NCI-H1694 (cell line): Measurements from ENCODE around the gene NCK1.

Source experiments
- DNase-seq: peaks from one replicate; lab custom pipeline; 2025; lab: John Stamatoyannopoulos, UW

NCK1 gene

DNA sequence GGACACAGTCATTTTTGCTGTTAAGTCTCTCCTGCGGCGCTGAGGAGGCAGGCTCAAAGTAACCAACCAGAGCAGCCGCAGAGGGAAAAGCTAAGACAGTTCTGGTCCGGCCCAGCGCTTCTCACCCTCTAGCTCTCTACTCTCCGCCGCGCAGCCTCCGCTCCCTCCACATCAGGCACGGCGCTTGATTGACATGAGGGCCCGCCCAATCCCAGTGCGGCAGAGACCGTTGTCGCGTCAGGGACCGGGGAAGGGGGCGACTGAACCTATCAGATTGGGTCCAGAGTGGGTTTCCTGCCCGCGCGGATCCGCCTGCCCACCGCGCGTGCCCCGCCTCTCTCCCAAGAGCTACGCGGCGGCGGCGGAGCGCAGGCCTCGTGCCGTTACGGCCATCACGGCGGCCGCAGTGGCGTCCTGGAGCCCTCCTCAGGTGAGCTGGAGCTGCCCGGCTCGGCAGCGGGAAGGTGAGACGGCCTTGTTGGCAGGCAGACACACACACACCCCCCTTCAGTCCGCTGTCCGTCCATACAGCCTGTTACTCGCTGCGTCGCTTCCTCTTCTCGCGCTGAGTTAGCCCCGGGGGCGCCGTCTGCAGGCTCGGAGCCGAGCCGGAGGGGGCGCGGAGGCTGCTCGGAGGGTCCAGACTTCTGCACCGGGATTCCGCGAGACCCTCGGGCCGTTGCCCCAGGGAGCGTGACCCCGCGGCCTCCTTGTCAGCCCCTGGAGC is at the start of gene NCK1:
Gene NCK1 (plus strand): TSS at position 319 of the 727 bp plus-strand sequence. CDS start 65,794 bp downstream, outside the sequence.
- DNase-seq = peak; percentile 97

DNA sequence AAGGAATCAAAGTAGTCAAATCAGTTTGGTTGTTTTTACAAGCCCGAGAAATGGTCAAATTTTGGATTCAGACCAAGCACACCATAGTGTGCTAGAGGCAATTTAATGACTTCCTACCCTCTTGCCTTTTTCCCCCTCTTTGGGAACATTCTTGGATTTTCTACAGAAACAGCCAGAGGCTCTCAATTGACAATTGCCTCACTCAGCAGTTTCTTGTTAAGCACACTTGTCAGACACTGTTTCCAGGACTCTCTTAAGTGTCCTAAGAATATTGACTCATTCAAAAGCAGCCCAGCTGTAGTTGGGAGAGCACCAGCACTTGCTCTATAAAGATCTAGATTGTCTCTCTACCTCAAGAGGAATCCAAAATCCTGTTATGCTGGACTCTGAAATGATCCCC is 44.6 kb upstream of the NCK1 start:
- DNase-seq = no peak

DNA sequence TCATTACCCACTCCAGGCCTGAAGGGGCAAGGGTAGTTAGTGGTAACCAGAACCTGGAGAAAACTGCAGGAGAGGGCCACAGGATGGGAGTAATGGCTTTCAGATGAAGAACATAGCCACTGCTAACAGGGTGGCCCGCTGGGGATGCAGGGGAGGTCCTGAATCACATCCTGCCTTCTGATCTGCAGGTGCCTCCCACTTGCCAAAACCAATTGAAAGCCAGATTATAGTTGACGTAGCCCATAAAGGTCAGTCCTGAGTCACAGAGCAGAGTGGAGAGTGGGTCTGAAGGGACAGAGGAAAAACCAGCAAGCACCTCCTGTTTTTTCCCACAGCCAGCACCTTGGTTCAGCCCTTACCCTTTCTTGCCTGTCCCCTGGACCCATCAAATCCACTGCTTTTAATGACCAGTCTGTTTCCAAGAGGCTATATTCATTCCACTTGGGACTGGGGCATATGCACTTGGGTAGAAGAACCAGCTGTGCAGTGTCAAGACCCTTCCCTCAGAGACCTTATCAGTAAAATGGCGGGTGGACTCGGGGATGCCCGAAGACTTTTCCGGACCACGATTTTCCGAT is 43.7 kb upstream of the NCK1 start:
- DNase-seq = no peak

DNA sequence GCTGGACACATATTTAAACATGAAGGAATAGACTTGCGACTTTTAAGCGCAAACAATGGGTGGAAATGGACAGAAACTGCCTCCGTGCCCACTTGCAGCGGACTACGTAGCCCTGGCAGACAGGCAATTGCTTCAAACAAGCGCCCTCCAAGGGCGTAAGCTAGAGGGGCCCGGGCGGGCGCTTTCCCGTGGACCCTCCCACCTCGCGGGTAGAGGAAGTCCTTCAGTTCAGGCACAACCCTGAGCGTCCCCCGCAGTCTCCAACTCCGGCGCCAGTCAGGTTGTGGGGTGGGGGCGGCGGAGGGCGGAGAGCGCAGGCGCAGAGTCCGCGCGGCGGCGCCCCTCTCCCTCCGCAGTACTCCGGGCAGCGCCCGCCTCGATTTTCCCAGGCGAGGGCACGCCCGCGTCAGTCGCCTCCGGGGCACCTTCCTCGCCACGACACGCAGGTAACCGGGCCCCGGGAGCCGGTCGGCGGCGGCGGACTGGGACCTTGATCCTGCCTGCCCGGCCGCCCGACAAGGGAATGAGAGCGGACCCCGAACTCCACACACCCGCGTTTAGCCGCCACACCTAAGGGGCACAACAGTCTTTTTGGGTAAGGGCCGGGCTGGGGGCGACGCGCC is 43.1 kb upstream of the NCK1 start, which contains the start of gene SLC35G2:
Gene SLC35G2 (plus strand): TSS at position 358 of the 623 bp plus-strand sequence. CDS start 35,335 bp downstream, outside the sequence.
- DNase-seq = no peak

DNA sequence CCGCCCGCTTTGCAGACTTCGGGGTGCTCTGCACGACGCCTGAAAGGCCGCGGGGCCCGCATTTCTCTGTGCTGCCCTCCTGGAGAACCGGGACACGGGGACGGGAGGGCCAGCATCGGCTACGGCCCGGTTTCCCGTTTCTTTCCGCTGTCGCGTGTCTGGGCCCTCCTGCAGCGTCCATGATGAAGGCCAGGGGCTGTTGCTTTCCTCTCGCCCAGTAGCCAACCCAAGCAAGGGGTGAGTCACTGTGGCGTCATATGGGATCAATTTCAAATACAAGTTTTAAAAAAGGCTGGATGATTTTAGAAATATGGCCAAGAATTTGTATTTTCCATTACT is 42.6 kb upstream of the NCK1 start:
- no peak for DNase-seq

DNA sequence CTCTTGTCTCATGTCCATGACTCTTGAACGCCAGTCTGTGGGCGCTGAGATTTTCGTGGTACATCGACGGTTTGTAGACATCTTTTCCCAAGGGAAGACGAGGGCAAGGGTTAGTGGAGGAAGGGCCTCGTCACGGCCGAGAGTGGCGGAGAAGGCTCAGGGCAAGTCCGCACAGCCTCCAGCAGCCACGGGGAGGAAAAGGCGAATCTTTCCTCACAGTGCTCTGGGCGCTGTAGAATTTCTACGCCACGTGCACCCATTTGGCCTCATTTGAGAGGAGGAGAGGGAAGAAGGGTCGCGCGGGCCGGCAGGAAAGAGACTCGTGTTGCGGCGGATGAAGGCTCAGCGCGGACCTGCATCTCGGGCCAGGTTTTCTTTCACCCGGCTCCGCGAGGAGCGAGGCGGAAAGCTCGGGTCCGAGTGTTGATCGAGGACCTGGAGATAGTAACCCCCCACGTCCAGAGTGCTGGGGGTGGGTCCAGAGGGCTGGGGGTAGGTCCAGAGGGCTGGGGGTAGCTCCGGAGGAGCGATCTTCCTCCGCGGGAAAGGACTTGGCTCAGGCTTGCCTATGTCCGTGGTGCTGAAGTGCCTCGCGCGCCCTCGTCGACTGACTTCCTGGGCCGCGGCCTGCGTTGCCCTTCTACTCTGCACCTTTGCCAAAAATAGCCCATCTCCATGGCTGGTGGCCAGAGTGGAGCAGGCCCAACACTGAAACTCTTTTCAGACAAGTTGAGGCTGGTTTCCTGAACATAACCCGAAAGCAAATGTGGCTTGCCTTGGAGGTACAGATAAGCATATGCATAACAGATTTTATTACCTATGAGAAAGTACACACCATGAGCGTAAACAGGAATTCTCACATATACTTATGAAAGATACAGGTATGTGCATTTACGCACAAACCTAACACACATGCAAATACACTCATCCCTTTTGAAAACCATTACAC is 42.0 kb upstream of the NCK1 start:
- no peak for DNase-seq

DNA sequence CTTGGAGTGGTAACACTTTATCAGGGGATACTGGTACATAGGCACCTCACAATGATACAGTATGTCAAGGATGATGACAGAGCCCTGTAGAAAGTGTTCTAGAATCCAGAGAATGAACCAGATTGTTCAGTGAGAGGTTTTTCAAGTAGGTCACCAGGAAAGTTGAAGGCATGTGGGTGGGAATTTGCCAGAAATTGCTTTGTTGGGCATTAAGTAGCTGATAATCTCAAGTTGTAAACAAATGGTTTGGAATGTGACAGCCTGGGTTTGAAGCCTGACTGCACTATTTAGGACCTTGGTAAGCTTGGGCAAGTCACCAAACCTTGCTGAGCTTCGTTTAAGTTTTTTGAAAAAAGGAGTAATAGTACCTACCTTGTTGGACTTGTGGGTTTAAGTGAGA is 30.5 kb upstream of the NCK1 start:
- no peak for DNase-seq

DNA sequence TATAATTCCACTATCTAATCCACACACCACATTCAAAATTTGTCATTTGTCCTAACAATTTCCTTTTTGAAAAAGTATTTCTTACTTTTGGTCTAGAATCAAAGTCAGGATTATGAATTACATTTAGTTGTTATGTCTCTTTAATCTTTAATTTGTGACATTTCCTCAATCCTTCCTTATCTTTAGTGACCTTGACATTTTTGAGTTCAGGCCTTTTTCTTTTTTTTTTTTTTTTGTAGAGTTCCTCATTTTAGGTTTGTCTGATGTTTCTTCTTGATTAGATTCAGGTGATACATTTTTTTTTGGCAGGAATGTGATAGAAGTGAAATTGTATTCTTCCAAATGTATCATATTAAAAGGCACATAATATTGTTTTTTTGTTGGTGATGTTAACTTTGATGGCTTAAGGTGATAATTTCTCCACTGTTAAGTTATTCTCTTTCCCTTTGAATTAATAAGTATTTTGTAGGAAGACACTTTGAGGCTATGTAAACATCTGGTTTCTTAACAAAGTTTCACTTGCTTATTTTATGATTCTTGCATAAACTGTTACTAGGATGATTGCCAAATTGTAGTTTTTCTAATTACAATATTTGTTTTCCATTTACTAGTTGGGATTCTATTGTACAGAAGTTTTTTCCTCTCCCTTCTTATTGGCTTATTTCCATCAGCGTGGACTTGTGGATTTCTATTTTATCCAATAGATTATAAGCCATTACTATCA is 26.8 kb upstream of the NCK1 start:
- DNase-seq = no peak

DNA sequence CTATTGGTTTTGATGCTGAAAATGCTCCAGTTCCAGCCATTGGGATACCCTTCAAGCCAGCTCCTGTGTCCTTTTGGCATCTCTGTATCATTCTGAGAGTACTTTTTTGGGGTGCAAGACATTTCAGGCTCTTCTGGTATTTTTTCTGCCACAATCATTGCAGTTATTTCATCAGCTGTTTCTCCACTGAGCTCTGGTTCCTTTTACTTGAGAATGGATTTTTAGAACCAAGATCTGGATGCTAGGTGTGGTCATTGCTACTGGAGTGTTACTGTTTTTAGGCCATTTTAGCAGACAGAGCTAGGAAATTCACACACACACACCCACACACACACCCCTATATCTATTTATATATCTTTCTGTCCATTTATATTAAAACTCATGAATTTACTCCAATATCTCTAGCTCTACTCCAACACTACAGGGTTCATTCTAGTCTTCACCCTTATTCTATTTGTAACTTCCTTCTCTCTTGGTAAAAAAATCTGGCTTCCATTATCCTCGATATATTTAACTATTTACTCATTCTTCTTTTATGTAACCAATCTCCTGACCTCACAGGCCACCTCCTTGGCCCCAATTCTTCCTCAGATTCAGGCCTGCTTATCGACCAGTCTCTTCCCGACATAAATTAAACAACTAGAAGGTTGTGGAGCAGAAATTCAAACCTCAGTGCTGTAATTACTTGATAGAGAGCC is 26.0 kb upstream of the NCK1 start:
- DNase-seq = no peak

DNA sequence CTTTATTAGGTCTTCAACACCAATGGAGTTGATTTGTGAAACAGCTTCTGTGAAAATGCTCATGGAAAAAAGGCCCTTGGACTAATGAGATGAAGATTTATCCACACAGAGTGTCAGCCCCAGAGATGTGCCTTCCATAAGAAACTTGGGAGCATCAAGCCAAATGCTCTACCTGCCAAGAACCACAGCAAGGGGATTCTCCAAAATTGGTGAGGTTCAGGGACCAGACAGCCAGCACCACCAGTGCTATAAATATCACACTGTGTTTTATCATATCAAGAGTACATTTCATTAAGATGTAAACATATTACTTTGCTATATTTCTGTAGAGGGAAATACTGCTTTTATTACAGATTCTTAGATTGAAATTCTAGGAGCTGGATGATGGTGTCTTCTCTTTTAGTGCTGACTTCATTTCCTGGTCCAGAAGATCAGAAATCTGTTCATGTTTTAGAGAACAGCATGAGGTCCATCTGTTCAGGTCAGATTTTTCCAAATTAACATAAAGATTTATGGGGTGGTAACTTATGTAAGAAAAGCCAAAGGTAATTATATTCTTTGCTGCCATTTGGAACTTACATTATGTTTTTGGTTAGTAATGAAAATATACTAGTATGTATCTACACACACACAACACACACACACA is 25.4 kb upstream of the NCK1 start:
- DNase-seq = peak; percentile 76

DNA sequence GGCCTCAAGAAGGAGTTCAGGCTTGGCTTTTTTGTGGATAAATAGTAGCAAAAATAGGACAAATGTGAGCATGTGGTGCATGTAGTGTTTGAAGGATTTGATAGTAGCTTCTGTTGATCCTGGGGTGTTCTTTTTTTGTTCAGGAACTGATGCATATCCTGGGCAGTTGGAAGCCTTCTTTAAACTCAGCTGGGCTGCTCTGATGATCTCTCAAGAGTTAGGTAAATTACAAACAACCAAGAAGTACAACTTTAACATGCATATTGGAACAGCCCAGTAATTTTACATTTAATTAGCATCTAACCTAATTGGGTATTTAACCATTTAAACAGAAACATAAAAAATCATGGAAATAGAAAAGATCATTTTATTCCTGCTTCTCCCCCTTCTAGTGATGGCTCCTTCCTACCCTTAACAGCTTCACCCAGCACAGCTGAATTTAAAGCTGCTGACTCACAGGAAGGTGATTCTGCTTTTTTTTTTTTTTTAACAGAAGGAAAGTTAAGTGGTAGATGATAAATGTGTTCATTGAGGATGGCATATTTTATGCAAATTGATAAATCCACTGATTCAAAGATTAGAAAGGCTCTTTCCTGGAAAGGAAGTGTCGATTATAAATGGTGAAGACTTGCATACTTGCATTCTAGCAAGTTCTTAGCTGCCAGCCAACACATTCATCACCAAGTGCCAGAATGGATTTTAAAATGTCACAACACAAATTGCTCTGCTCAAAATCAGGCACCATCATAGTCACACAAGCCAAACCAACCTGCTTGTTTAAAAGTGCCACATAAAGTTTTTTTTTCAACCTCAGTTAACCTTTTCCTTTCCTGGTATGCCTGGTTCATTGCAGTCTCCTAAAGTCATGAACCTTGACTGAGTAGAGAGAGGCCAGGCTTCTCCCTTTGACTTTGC is 23.1 kb upstream of the NCK1 start:
- DNase-seq = no peak

DNA sequence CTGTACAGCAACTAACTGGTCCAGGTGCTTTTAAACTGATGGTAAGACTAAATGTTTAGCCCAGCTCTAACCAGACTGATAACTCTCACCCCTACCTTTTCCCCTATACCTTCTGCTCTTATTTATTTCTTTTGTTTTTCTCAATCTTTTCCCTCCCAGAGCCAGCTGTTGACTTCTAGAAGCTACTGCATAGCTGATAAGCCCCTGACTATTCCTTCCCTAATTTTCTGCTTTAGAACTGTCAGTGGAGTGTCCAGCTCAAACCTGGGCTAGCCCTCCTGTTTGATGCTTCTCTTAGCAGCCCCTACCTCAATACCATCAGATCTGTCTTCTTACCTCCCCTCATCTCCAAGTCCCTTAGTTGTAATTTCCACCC is 22.5 kb upstream of the NCK1 start:
- no peak for DNase-seq

DNA sequence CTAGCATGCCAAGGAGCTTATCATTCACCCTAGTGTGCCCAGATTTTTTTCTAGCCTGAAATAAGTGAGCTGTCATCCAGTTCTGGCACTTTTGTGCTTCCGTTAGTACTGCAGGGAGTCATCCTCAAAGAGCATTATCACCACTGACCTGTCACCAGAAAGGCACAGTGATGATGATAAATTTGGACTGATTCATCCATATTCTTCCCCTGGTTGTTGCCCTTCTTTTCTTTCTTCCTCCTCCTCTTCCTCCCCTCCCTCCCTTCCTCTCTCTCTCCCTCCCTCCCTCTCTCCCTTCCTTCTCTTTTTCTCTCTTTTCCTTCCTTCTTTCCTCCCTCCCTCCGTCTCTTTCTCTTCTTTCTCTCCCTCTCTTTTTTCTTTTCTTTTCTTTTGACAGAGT is 21.8 kb upstream of the NCK1 start:
- no peak for DNase-seq

DNA sequence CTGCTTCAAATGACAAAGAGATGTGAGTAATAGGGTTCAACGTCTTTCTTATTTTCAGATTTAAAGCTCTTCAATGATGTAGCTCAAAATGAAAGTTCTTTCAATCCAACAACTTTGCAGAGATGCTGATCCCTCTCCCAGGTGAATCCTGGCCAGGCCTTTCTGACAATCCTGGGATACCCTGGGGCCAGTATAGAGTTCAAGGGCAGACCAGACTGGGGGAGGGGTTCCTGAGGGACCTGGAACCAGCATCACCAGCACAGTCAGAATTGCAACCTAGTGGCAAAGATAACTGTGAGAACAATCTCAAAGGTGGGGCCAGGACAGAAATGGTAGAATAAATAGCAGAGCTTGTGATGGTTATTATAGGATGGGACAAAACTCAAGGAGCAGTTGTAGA is 19.7 kb upstream of the NCK1 start:
- no peak for DNase-seq

DNA sequence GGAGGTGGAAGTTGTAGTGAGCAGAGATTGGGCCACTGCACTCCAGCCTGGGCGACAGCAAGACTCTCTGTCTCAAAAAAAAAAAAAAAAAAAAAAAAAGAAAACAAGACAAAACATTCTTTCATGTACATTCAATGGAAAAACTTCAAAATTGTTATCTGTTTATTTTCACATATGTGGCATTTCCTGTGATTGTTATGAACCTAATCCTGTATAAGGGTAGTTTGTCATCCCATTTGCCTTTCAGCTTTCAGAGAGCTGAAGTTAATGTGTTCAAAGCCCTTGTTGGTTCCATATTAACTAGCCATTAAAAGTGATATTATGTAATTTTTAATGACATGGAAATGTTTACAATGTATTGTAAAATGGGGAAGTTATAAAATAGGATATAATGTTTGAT is 17.3 kb upstream of the NCK1 start:
- no peak for DNase-seq

DNA sequence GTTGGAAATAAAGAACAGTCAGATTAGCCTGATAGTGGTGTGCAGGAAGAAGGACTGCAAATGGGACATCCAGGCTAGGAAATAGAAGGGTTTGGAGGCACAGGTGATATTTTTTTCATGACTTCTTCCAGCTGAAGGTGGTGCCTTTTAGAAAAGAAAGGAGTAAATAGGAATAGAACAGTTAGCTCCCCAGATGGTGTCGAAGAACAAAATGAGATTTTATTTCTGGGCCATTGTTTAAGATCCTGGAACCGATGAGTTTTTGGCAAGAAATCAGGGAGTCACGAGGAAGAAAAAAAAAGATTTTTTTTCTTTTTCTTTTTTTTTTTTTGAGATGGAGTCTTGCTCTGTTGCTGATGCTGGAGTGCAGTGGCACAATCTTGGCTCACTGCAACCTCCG is 9.8 kb upstream of the NCK1 start:
- DNase-seq = no peak

DNA sequence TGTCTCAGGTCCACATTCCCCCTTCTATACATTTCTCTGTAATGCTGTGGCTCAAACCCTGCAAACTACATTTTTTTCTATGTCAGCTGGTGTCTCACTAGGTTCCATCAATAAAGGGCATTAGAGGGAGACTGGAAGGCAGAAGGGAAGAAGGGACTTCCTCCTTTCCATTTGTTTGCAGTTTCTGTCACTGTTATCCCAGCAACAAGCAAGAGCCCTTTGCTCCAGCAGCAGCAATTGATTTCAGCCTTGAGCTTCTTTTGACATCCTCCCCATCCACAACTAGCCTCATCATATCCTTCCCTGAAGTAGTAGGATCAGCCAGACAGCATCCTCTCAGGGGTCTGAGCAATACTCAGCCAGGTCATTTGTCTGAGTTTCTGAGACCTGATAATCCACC is 5.3 kb upstream of the NCK1 start:
- DNase-seq = no peak

DNA sequence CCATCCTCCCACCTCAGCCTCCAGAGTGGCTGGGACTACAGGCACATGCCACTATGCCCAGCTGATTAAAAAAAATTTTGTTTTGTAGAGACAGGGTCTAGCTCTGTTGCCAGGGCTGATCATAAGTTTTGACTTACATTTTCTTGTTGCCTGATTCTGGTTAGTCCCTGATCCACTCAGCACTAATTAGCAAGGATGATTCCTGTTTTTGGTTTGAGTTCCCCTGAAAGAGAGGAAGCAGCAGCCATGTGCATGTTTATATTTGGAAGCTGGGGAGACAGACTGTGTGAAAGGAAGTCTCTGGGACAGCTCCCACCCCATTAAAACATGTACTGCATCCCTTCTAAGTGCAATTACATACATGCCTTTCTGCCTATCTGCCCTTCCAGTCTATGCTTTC is 3.6 kb upstream of the NCK1 start:
- no peak for DNase-seq

DNA sequence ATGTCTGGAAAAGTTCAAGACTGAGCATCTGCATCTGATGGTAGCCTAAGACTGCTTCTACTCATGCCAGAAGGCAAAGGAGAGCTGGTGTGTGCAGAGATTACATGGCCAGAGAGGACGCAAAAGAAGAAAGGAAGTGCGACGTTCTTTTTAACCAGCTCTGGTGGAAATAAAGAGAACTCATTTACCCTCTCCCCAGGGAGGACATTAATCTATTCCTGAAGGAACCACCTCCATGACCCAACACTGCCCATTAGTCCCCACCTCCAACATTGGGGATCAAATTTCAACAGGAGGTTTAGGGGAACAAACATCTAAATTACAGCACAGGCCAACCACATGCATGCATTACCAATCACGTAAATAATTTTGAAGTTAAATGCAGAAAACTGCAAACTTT is 1.5 kb upstream of the NCK1 start:
- DNase-seq = no peak
